Hematopoietic multipotent progenitor cell treated with erythropoietin and hydrocortisone succinate and interleukin-3 and kit ligand, for 4 days (in vitro differentiated cells): ENCODE data around the gene NPHP4.
"Not testable (repeated sequence)": the region's sequence is repeated elsewhere in the genome, so short reads cannot be mapped to it uniquely, and the experiment has no call there.

Experiments used
- DNase-seq: peaks from one replicate; pipeline ENCODE4 v3.0.0-alpha.2; 2015

Gene NPHP4

GRCh38 chr1:5927506-5928370, 64.5 kb downstream of the NPHP4 start:
- DNase-seq = peak; percentile 23

GRCh38 chr1:5926686-5927435, 65.4 kb downstream of the NPHP4 start:
- no peak for DNase-seq

GRCh38 chr1:5922700-5923330, 69.4 kb downstream of the NPHP4 start:
- DNase-seq = not testable (repeated sequence)

DNA sequence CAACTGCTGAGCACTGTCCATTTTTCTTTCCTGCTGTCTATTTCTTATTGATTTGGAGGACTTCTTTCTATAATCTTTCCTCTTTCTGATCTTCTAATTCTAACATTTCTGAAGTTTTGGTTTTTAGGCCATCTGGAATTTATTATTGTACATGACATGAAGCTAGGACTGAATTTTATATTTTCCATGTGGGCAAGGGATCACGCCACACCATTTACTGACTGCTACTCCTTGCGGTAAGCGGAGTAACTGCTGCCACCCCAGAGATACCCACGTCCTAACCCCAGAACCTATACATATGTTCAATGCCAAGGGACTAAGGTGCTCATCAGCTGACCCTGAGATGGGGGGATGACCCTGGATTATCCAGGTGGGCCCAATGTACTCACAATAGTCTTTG, 70.6 kb downstream of the NPHP4 start:
- no peak for DNase-seq

DNA sequence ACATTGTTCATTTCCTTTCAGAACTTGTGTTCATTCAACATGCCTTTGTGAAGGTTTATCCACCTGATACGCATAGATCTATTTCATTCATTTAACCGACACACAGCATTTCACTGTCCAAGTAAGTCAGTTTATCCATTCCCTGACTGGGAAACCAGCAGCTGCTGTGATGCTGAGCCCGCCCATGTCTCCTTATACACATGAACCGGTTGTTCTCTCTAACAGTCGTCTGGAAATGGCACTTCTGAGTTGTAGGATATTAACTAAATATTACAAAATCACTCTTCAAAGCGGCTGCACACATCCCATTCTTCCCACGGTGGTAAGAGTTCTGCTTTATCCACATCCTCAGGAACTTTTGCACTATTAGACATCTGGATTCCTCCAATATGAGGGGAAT, 71.1 kb downstream of the NPHP4 start:
- DNase-seq = no peak

- no peak for DNase-seq
These were observed 72.0 kb downstream of the NPHP4 start for GRCh38 chr1:5920201-5920600.

DNA sequence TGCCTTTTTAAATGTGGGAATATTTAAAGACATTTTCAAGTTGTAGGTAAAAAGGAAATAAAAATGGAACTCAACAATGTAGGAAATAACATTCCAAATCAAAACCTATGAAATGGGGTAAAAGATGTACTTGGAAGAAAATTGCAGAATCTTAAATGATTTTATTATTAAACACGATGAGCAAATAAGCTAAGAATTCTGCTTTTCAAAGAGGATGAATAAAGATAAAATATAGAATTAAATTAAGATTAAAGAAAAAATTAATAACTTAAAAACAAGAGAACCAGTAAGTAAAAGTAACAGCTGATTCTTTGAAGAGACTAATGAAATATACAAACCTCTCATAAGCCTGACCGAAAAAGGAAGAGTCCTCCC, 74.0 kb downstream of the NPHP4 start:
- DNase-seq = no peak

DNA sequence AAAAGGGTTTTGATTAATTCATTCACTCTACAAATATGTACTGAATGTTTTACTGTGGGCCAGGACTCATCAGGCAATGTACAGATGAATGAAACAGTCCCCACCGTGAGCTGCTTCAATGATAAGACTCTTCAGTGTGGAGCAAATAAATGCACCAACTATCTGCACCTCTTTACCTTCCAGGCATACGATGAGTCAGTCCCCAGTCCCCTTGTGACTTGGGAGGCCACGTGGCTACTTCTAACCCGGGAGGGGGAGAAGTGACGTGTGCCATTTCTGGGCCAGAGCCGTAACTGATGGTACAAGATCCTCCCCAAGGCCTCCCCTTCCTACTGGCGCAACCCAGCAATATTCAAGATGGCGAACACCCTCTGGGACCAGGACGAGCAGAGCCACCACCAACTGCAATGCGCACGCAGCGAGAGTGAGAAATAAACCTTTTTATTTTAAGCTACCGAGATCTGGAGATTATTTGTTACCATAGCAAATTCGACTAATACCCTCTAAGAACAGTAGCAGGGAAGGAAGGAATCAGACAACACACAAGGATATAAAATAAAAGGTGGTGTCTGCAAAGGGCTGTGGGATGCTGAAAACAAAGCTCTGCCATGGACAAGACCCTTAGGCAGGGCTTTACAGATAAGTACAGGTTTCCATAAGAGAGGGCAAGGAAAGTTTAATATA, 74.5 kb downstream of the NPHP4 start:
- DNase-seq = no peak

DNA sequence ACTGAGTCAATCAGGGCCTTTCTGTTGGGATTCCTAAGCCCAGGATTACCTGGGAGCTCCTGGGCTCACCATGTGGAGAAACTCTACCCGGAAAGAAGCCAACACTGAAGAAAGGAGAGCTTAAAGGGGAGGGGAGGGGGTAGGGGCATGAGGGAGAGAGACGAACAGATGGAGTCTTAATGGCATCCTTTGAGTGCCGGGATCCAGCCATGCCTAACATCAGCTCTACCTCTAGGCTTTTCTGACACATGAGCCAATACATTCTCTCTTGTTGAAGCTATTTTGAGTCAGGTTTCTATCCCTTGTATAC, 75.0 kb downstream of the NPHP4 start:
- DNase-seq = no peak

- no peak for DNase-seq
These were observed 75.5 kb downstream of the NPHP4 start for GRCh38 chr1:5916572-5917280.

DNA sequence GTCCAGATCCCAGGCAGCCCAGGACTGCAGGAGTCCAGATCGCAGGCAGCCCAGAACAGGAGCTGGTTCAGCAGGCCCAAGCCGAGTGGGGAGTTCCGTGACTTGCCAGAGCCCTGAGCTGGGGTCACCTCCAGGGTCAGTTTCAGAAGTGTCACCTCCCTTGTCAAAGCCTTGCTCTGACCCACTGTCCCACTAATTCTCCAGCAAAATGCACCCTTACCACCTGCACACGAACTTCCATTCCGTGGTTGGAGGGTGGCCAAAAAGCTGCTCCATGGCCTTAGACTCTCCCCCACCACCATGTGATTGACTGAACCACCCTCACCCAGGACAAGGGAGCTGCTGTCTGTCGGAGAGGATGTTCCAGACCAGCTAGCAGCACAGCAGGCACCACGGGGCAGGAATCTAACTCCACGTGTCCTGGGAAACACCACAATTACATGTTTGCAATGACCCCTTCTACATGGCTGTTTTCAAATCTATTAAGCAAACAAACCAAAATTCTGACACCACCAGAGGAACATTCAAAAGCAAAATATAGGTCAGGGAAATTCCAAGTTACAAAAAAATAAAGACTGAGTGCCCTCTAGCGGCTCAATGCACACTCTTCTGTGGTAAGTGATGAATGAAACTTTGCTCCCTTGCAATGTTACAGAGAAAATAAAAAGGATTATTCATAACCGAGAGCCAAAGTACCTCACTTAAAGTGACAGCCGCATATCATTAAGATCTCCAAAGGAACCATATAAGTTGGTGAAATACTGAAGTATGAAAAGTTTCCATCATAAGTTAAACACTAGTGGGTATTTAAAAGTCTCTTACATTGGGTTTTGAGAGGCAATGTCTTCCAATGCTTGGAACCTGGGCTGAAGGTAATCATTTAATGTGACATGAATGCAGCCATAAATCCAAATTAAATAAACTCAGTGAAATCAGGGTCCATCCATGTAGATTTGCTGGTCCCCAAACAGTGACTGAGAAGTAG, 76.3 kb downstream of the NPHP4 start:
- peak; percentile 61 for DNase-seq

DNA sequence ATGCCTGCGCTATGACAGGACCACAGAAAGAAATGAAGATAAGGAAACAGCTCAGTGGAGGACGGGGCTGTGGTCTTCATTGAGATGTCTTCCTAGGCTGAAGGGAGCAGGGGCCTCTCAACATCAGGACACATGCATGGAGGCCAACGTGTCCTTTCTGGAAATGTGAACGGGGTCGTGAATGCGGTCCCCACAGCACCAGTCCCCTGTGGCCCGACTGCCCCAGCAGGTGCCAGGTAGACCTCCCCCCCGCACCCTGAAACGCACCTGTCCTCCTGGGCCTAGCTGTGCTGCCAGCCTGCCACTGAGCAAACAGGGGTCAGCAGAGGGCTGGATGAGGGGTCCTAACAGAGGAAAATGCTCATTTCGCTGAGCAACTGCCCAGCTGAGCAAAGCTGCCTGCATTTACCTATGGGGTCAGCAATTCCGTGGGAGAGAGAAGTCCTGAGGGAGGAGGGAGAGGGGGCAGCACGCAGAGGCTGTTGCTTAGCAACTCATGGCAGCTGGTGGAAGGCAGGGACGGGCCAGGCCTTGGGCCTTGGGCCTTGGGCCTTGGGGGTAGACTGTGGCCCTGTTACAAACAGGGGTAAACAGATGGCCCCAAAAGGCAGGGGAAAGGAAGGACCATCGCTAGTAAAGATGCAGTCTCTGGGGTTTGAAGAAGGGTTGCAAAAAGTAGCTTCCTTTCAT, 77.4 kb downstream of the NPHP4 start:
- no peak for DNase-seq

DNA sequence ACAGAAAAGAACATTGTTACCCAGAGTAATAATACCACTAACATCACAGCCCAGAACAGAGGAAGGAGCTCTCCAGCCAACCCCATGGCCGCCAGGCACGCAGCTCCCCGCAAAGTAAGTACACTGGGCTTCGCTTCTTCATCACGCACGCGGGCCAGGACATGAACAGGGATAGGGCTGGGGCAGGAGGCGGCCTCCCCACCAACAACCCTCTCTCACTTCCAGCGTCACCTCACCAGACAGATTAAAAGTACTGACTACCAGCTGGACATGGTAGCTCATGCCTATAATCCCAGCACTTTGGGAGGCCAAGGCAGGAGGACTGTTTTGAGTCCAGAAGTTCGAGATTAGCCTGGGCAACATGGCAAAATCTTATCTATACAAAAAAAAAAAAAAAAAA, 78.3 kb downstream of the NPHP4 start:
- no peak for DNase-seq

GRCh38 chr1:5913078-5913845, 79.0 kb downstream of the NPHP4 start:
- peak; percentile 15 for DNase-seq

DNA sequence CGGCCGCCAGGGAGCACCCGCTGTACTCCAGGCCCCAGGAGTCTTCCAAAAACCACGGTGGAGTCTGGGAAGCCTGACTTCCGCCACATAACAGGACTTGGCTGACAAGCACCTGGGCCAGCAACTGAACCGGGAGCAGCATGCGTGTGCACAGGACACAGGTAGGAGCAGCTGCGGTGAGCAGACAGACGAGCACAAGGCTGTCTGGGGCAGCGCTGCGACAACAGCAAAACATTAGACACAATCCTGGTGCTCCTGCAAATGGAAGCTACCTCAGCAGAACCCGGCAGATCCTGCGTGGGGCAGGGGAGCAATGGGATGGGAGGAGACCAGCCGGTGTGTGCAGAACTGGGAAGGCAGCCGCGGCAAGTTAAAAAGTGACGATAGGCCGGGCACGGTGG, 80.4 kb downstream of the NPHP4 start:
- no peak for DNase-seq

DNA sequence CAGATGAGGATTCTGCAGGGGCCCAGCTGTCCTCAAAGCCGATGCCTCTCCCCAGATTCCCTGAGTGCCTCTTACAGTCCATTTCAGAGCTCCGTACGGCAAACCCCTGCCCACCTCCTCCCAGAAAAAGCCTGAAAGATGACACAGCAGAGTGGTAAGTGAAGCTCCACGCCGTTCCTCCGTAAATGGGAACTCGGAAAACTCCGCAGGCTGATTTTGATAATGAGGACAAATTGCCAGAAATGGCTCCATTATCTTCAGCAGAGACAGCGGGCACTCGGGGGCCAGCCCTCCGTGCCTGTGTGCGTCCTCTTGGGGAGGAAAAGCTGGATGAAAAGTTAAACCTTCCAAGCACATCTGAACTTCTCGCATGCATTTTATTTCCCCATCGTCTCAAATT, 81.1 kb downstream of the NPHP4 start:
- no peak for DNase-seq

DNA sequence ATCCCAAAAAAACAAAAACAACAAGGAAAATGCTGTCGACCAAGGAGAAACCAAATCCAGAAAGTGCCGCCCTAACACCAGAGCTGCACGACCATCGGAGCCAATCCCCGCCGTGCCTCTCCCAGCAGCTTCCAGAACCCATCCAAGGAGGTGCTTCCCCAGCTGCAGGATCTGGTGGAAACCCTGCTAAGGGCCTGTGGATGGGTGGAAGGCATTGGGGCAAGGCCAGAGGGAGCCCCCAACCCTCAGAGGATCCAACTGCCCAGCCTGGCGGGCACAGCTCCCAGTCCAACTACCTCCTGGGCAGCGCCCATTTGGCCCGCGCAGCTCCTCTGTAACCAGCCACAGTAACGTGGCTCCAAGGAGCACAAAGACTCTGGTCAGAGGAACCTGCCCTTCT, 81.6 kb downstream of the NPHP4 start:
- DNase-seq = no peak

DNA sequence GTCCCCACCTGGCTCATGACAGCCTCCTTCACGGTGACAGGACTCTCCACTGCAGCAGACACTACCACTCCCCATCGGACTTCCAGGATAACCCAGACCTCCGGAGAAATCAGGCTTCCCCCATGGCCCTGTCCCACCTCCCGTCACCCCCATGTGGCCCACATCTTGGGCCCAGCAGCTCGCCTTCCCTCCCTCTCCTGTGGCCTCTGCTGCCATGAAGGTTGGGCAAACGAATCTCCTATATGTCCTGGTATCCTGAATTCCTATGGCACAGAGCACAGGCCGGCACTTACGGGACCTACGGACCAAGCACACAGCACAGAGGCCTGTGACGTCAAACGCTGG, 82.0 kb downstream of the NPHP4 start:
- no peak for DNase-seq

- DNase-seq = no peak
These were observed 82.5 kb downstream of the NPHP4 start for GRCh38 chr1:5909576-5910275.
